ENCODE measurements around the gene LHFPL6. TPM values are rescaled to one million over a fixed set of nuclear protein-coding genes. Genes with fewer than 3 reads are reported as not detected.
A peak's percentile ranks its signal among the peaks of the same experiment; 100 is the strongest.

The LHFPL6 gene
- total and polyA plus RNA-seq, 9 of the 15 experiments (the other 6 are each of a cell fraction or from before 2014, with no cell fraction given), result 0.18 TPM; not detected in 8

DNA sequence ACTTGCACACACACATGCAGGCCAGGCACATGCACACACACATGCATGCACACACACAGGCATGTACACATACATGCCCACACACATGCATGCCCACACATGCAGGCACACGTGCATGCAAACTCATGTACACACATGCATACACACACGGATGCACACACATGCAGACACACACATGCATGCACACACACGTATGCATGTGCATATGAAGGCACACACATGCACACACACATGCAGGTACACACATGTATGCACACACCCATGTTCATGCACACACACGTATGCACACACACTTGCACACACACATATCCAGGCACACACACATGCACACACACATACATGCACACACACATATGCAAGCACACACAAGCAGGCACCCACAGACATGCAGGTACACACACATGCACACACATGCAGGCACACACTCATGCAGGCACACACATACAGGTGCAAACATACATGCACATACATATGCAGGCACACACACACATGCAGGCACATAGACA is 278.1 kb downstream of the LHFPL6 start:
- no peaks in the 10 kb centered on the region for H3K9me3 ChIP-seq (replicated peaks; ENCODE audit: control insufficient read depth, insufficient read depth, low read depth, low read length)
- H3K36me3 ChIP-seq (ENCODE audit: control insufficient read depth, insufficient read depth, low read length), result no peaks in the 10 kb centered on the region
- no TSS peak for BruUV-seq (replicated peaks)
- no peak overlapping the region for H3K9ac ChIP-seq (ENCODE audit: insufficient read depth in 1 of 2, low read depth in 2 of 2, low read length in 2 of 2)
- H3K4me3 ChIP-seq, result no peak overlapping the region
- FAIRE-seq (no peak), ATAC-seq (no peak), DNase-seq (ENCODE audit: extremely low read depth in 1 of 4, low spot score in 3 of 4) (no peak)
- ChIA-PET CTCF (ENCODE audit: low intra/inter-chr PET ratio) (no interaction called here), POLR2A (no interaction called here)
- no peak overlapping the region for H3K27ac ChIP-seq (ENCODE audit: extremely low read depth, low read depth, low read length)
- H3K27me3 ChIP-seq (ENCODE audit: control insufficient read depth in 2 of 2, insufficient read depth in 2 of 2, low read length in 2 of 2), result no peaks in the 10 kb centered on the region
- intact Hi-C loops (cut with micrococcal nuclease) (no loop called here), in situ Hi-C loops (cut with MboI) (no loop called here)
- H3K4me1 ChIP-seq (replicated peaks in 1 of 2; ENCODE audit: control insufficient read depth in 2 of 2, insufficient read depth in 2 of 2, low read length in 2 of 2), result no peaks in the 10 kb centered on the region
- WGBS (ENCODE audit: insufficient coverage, low coverage, missing lambda C conversion rate), result 3% methylated on average over 4 of the region's 4 CpGs
- H3K4me2 ChIP-seq (ENCODE audit: insufficient read depth, low read length), result no peak overlapping the region
- H3K79me2 ChIP-seq (ENCODE audit: control insufficient read depth, insufficient read depth, low read length), result no peaks in the 10 kb centered on the region
- no peak overlapping the region for H2AFZ ChIP-seq (ENCODE audit: low read depth, low read length)
- TF ChIP-seq KDM1A (IDR thresholded peaks at IDR 0.05) (peak in 1 of 2 experiments; percentile 31; a peak in 1 of 4 replicates), NFYB (IDR thresholded peaks at IDR 0.05; ENCODE audit: extremely low read depth, insufficient read length) (no peak)
- no peaks in the 10 kb centered on the region for H4K20me1 ChIP-seq (replicated peaks; ENCODE audit: control insufficient read depth, insufficient read depth, low read length)
- H3K9me1 ChIP-seq (ENCODE audit: control insufficient read depth, insufficient read depth, low read length), result no peaks in the 10 kb centered on the region

DNA sequence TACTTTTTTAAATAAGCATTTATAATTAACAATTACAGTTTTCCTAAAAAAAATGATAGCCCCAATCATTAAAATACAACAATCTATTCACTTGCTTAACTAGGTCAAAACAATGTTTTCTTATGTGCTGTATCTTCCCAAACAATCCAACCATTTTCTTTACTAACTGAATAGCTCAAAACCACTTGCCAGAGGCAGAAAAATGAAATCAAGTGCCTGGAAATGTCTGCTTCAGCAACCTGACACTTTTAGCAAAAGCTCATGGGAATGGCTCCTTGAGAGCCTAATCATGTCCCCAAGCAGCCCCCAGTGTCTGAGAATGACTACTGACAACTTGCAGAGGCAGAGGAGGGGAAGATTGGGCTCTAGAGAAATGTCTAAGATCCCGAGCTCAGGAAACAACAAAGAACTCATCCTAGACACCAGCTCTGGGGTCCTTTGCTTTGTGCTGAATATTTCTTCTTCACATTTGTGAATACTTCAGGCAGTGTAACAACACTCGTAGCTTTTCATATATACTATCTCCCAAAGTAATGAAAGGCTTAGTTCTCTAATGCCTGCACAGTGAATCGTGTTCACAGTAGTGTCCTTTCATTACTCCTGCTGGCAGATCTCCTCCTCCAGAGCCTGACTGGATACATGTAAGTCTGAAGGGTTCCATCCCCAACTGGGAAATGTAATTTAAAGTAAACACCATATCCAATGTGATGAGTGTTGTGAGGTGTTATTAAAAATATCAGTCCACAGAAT is 280.0 kb downstream of the LHFPL6 start:
- FAIRE-seq, result no peak
- WGBS (ENCODE audit: insufficient coverage, low coverage, missing lambda C conversion rate), result 0% methylated on average over 3 of the region's 3 CpGs
- H3K27me3 ChIP-seq (ENCODE audit: control insufficient read depth in 2 of 2, insufficient read depth in 2 of 2, low read length in 2 of 2), result no peaks in the 10 kb centered on the region

More for the DNA sequence above, 280.0 kb downstream of the LHFPL6 start:
- Histone ChIP-seq H3K9ac (ENCODE audit: insufficient read depth in 1 of 2, low read depth in 2 of 2, low read length in 2 of 2) (no peak overlapping the region), H3K4me2 (ENCODE audit: insufficient read depth, low read length) (no peak overlapping the region), H3K79me2 (ENCODE audit: control insufficient read depth, insufficient read depth, low read length) (no peaks in the 10 kb centered on the region), H3K9me1 (ENCODE audit: control insufficient read depth, insufficient read depth, low read length) (no peaks in the 10 kb centered on the region), H3K9me3 (replicated peaks; ENCODE audit: control insufficient read depth, insufficient read depth, low read depth, low read length) (no peaks in the 10 kb centered on the region), H3K36me3 (ENCODE audit: control insufficient read depth, insufficient read depth, low read length) (no peaks in the 10 kb centered on the region), H3K4me1 (replicated peaks in 1 of 2; ENCODE audit: control insufficient read depth in 2 of 2, insufficient read depth in 2 of 2, low read length in 2 of 2) (no peaks in the 10 kb centered on the region), H4K20me1 (replicated peaks; ENCODE audit: control insufficient read depth, insufficient read depth, low read length) (no peaks in the 10 kb centered on the region), H3K27ac (ENCODE audit: extremely low read depth, low read depth, low read length) (no peak overlapping the region), H2AFZ (ENCODE audit: low read depth, low read length) (no peak overlapping the region), H3K4me3 (no peak overlapping the region)
- DNase-seq (ENCODE audit: extremely low read depth in 1 of 4, low spot score in 3 of 4), result no peak
- intact Hi-C loops (cut with micrococcal nuclease) (no loop called here), in situ Hi-C loops (cut with MboI) (no loop called here)
- ATAC-seq, result no peak
- ChIA-PET POLR2A (no interaction called here), CTCF (ENCODE audit: low intra/inter-chr PET ratio) (no interaction called here)
- no TSS peak for BruUV-seq (replicated peaks)
- TF ChIP-seq CCNT2 (IDR thresholded peaks at IDR 0.05; ENCODE audit: borderline replicate concordance, extremely low read depth, insufficient read length, low read depth, low read length), result no peak
- no peak for TF ChIP-seq CEBPB (tag; IDR thresholded peaks at IDR 0.05)
- no peak for TF ChIP-seq GABPA (tag; conservative IDR thresholded peaks at IDR 0.05; ENCODE audit: low read depth)
- TF ChIP-seq, protein P1, sequence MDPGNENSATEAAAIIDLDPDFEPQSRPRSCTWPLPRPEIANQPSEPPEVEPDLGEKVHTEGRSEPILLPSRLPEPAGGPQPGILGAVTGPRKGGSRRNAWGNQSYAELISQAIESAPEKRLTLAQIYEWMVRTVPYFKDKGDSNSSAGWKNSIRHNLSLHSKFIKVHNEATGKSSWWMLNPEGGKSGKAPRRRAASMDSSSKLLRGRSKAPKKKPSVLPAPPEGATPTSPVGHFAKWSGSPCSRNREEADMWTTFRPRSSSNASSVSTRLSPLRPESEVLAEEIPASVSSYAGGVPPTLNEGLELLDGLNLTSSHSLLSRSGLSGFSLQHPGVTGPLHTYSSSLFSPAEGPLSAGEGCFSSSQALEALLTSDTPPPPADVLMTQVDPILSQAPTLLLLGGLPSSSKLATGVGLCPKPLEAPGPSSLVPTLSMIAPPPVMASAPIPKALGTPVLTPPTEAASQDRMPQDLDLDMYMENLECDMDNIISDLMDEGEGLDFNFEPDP (CRISPR knock-in tag; IDR thresholded peaks at IDR 0.05), result no peak
- no peak for TF ChIP-seq DPF2 (IDR thresholded peaks at IDR 0.05)
- no peak for TF ChIP-seq ZC3H8 (IDR thresholded peaks at IDR 0.05)
- TF ChIP-seq SRSF3 (IDR thresholded peaks at IDR 0.05; ENCODE audit: insufficient read depth, low read length), result no peak
